ENCODE data around the gene SDHAF3.

DNA sequence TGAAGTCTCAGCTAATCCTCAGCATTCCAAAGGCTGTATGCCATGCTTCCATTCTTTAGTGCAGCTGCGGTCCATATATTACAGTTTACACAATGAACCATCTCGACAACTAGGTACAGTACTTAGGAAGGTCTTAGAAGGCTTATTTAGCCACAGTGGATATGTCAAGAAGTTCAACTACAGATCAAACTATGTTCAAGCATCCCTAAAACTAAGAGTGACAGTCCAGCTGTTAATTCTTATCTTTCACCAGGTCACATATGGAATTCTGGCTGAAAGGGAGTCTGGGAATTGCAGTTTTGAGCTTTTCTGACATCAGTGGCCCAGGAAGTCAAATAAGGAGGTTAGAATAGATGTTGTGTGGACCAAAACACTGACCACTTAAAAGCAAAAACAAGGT is 106.8 kb downstream of the SDHAF3 start:
- no peak for TF ChIP-seq KLF16 (tag by site-specific recombination; IDR thresholded peaks at IDR 0.05)
- TF ChIP-seq ZNF354C (tag by site-specific recombination; IDR thresholded peaks at IDR 0.05; ENCODE audit: borderline replicate concordance, low read depth) = no peak
- TF ChIP-seq, protein P1, sequence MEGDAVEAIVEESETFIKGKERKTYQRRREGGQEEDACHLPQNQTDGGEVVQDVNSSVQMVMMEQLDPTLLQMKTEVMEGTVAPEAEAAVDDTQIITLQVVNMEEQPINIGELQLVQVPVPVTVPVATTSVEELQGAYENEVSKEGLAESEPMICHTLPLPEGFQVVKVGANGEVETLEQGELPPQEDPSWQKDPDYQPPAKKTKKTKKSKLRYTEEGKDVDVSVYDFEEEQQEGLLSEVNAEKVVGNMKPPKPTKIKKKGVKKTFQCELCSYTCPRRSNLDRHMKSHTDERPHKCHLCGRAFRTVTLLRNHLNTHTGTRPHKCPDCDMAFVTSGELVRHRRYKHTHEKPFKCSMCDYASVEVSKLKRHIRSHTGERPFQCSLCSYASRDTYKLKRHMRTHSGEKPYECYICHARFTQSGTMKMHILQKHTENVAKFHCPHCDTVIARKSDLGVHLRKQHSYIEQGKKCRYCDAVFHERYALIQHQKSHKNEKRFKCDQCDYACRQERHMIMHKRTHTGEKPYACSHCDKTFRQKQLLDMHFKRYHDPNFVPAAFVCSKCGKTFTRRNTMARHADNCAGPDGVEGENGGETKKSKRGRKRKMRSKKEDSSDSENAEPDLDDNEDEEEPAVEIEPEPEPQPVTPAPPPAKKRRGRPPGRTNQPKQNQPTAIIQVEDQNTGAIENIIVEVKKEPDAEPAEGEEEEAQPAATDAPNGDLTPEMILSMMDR (tag by site-specific recombination; IDR thresholded peaks at IDR 0.05) = no peak
- no peak for TF ChIP-seq ATF2 (tag by site-specific recombination; IDR thresholded peaks at IDR 0.05; ENCODE audit: low read depth)
- no peak for TF ChIP-seq ZNF776 (tag by site-specific recombination; IDR thresholded peaks at IDR 0.05; ENCODE audit: borderline replicate concordance)
- TF ChIP-seq, protein P2, sequence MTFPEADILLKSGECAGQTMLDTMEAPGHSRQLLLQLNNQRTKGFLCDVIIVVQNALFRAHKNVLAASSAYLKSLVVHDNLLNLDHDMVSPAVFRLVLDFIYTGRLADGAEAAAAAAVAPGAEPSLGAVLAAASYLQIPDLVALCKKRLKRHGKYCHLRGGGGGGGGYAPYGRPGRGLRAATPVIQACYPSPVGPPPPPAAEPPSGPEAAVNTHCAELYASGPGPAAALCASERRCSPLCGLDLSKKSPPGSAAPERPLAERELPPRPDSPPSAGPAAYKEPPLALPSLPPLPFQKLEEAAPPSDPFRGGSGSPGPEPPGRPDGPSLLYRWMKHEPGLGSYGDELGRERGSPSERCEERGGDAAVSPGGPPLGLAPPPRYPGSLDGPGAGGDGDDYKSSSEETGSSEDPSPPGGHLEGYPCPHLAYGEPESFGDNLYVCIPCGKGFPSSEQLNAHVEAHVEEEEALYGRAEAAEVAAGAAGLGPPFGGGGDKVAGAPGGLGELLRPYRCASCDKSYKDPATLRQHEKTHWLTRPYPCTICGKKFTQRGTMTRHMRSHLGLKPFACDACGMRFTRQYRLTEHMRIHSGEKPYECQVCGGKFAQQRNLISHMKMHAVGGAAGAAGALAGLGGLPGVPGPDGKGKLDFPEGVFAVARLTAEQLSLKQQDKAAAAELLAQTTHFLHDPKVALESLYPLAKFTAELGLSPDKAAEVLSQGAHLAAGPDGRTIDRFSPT (tag by site-specific recombination; IDR thresholded peaks at IDR 0.05) = no peak
- TF ChIP-seq YY1 (tag by site-specific recombination; IDR thresholded peaks at IDR 0.05) = no peak
- no peak for TF ChIP-seq ZNF350 (tag by site-specific recombination; IDR thresholded peaks at IDR 0.05)
- no peak for TF ChIP-seq SP2 (tag by site-specific recombination; IDR thresholded peaks at IDR 0.05)
- TF ChIP-seq ZNF248 (tag by site-specific recombination; IDR thresholded peaks at IDR 0.05) = no peak
- no peak for TF ChIP-seq ZEB2 (tag by site-specific recombination; IDR thresholded peaks at IDR 0.05)
- no peak for TF ChIP-seq ZNF155 (tag by site-specific recombination; IDR thresholded peaks at IDR 0.05)
- no peak for TF ChIP-seq ZNF549 (tag by site-specific recombination; IDR thresholded peaks at IDR 0.05)
- TF ChIP-seq ZNF311 (tag by site-specific recombination; IDR thresholded peaks at IDR 0.05; ENCODE audit: borderline replicate concordance) = no peak

Measured in HEK293 (cell line).